HepG2 (cell line): ENCODE results near the gene GAREM1.

Source experiments
- AKNA ChIP-seq: sonication (generic); formaldehyde crosslinking; IDR thresholded peaks from 2 replicates; pipeline ENCODE4 v1.4.0; 2020; ENCODE audit warnings: missing genetic modification reagents, borderline replicate concordance
- ATF4 ChIP-seq, 2 experiments: fragments of 450-650 bp in 1 of 2; sonication (generic) in 1 of 2; formaldehyde crosslinking; IDR thresholded peaks; 2 replicates each; pipeline versions ENCODE4 v1.5.0 to v1.8.0; 2020 to 2022; ENCODE audit warnings: mild to moderate bottlenecking in 1 of 2, missing genetic modification reagents in 1 of 2
- CHD4 ChIP-seq: fragments of 200-600 bp; sonication (generic); IDR thresholded peaks from 2 replicates; pipeline ENCODE4 v1.7.0; 2017; ENCODE audit warnings: mild to moderate bottlenecking, low read length, borderline replicate concordance
- CTCF ChIP-seq: sonication (generic); formaldehyde crosslinking; IDR thresholded peaks from 2 replicates; pipeline ENCODE4 v1.5.0; 2020; ENCODE audit warnings: mild to moderate bottlenecking, missing genetic modification reagents, moderate library complexity
- E2F1 ChIP-seq: sonication (generic); formaldehyde crosslinking; IDR thresholded peaks from 2 replicates; pipeline ENCODE4 v1.5.0; 2020; ENCODE audit warnings: missing genetic modification reagents
- GTF2F1 ChIP-seq: fragments of 150-350 bp; IDR thresholded peaks from 2 replicates; pipeline ENCODE4 v1.6.1; 2014; ENCODE audit warnings: low read length
- GTF3A ChIP-seq: sonication (generic); formaldehyde crosslinking; conservative IDR thresholded peaks from 2 replicates; pipeline ENCODE4 v1.4.0; 2020; ENCODE audit warnings: mild to moderate bottlenecking, missing genetic modification reagents
- KAT7 ChIP-seq: IDR thresholded peaks from 2 replicates; pipeline ENCODE4 v1.6.1; 2018; ENCODE audit warnings: borderline replicate concordance, missing compliant biosample characterization
- MAFK ChIP-seq, 2 experiments: IDR thresholded peaks in 1 of 2; conservative IDR thresholded peaks in 1 of 2; 2 replicates each; pipeline ENCODE4 v1.6.1; 2011; ENCODE audit warnings: improper control_type of control experiment in 2 of 2, low read length in 2 of 2
- MAX ChIP-seq: IDR thresholded peaks from 2 replicates; pipeline ENCODE4 v1.6.1; 2012; ENCODE audit warnings: inconsistent platforms
- SMAD3 ChIP-seq: sonication (generic); formaldehyde crosslinking; IDR thresholded peaks from 2 replicates; pipeline ENCODE4 v1.4.0; 2020; ENCODE audit warnings: missing genetic modification reagents
- SRF ChIP-seq: IDR thresholded peaks from 2 replicates; pipeline ENCODE4 v1.6.1; 2011; ENCODE audit warnings: mild to moderate bottlenecking, low read depth, low read length, moderate library complexity
- ZNF556 ChIP-seq: sonication (generic); formaldehyde crosslinking; IDR thresholded peaks from 2 replicates; pipeline ENCODE4 v1.4.0; 2020; ENCODE audit warnings: mild to moderate bottlenecking, missing genetic modification reagents, borderline replicate concordance
- ZNF792 ChIP-seq: IDR thresholded peaks from 2 replicates; pipeline ENCODE4 v1.6.1; 2016

- TF ChIP-seq E2F1 (no peak), CTCF (CRISPR knock-in tag) (no peak), CHD4 (no peak), SMAD3 (CRISPR knock-in tag) (no peak), MAX (no peak), MAFK (conservative IDR thresholded peaks at IDR 0.05 in 1 of 2, IDR thresholded peaks at IDR 0.05 in 1 of 2; ENCODE audit: low read length in 2 of 2) (no peak), GTF2F1 (no peak), GTF3A (CRISPR knock-in tag) (no peak), ZNF792 (CRISPR knock-in tag) (no peak), SRF (no peak), AKNA (CRISPR knock-in tag) (no peak), ZNF556 (CRISPR knock-in tag) (no peak), ATF4 (CRISPR knock-in tag; IDR thresholded peaks at IDR 0.05) (no peak), KAT7 (CRISPR knock-in tag) (no peak)
Measured at GRCh38 chr18:32328379-32328778, 142.3 kb downstream of the GAREM1 start.
